A549 (cell line): ENCODE data around the gene XRN1. TPM values are rescaled to one million over a fixed set of nuclear protein-coding genes. Genes with fewer than 3 reads are reported as not detected.

Experiments
- ATAC-seq, 2 experiments: fragments of 200-7000 bp in 1 of 2; fragments of >200 bp in 1 of 2; cut with Nextera tagmentation in 1 of 2; cut with Tn5 transposase in 1 of 2; 3 replicates each; pipeline versions ENCODE4 v1.8.0 to v1.9.1; 2018 to 2020; ENCODE audit warnings: mild to moderate bottlenecking in 1 of 2, moderate library complexity in 1 of 2
- CTCF ChIA-PET: fragments of 300-600 bp; sonication (Branson Sonifier 250); formaldehyde crosslinking; extraction: SDS; loops from one replicate; lab custom pipeline; 2021; ENCODE audit warnings: antibody characterized with exemption, inconsistent platforms; lab: Yijun Ruan, JAX
- POLR2A ChIA-PET: fragments of 350-600 bp; formaldehyde crosslinking; extraction: SDS; loops from one replicate; lab custom pipeline; 2021; ENCODE audit warnings: antibody characterized with exemption, inconsistent platforms; lab: Yijun Ruan, JAX
- DNase-seq, 2 experiments: peaks; one replicate each; pipeline versions ENCODE4 v3.0.0 to v3.0.0-alpha.2; 2011 to 2016; ENCODE audit warnings: low read depth in 1 of 2, low spot score in 1 of 2
- FAIRE-seq: peaks from 2 replicates; lab custom pipeline; 2011; peaks lifted over from hg19 to GRCh38; lab: Jason Lieb, UNC
- H3K27ac ChIP-seq, 2 experiments: fragments of >200 bp; sonication (Bioruptor Twin); formaldehyde crosslinking; 3 replicates each; pipeline ENCODE4 v1.5.1; 2016 to 2017
- H3K4me1 ChIP-seq: fragments of >200 bp; sonication (Bioruptor Twin); formaldehyde crosslinking; 3 replicates; pipeline ENCODE4 v1.6.1; 2016
- H3K4me2 ChIP-seq: fragments of >200 bp; sonication (Bioruptor Twin); formaldehyde crosslinking; 3 replicates; pipeline ENCODE4 v1.6.1; 2016
- H3K4me3 ChIP-seq: fragments of >200 bp; sonication (Bioruptor Twin); formaldehyde crosslinking; 3 replicates; pipeline ENCODE4 v1.5.1; 2016
- H3K9me3 ChIP-seq: fragments of >200 bp; sonication (Bioruptor Twin); formaldehyde crosslinking; 3 replicates; pipeline ENCODE4 v1.6.1; 2016
- BHLHE40 ChIP-seq: IDR thresholded peaks from 2 replicates; pipeline ENCODE4 v1.6.1; 2012; ENCODE audit warnings: low read depth, low read length, inconsistent platforms
- CBX2 ChIP-seq: fragments of 200-600 bp; sonication (generic); IDR thresholded peaks from 2 replicates; pipeline ENCODE4 v1.6.1; 2016; ENCODE audit warnings: low read depth, mild to moderate bottlenecking, borderline replicate concordance
- CHD2 ChIP-seq: fragments of 150-350 bp; IDR thresholded peaks from 2 replicates; pipeline ENCODE4 v1.6.1; 2014; ENCODE audit warnings: low read length; ENCODE audit not compliant: partially characterized antibody
- ESRRA ChIP-seq: fragments of 150-350 bp; IDR thresholded peaks from 2 replicates; pipeline ENCODE4 v1.6.1; 2014; ENCODE audit warnings: mild to moderate bottlenecking, low read length, borderline replicate concordance
- FOSB ChIP-seq: fragments of 250-450 bp; sonication (Bioruptor Pico); IDR thresholded peaks from 2 replicates; pipeline ENCODE4 v1.5.0; 2020; ENCODE audit warnings: mild to moderate bottlenecking, moderate library complexity
- FOXS1 ChIP-seq: fragments of 250-450 bp; sonication (Bioruptor Pico); IDR thresholded peaks from 2 replicates; pipeline ENCODE4 v1.5.0; 2020; ENCODE audit warnings: mild to moderate bottlenecking, moderate library complexity
- GATA3 ChIP-seq: IDR thresholded peaks from 2 replicates; pipeline ENCODE4 v1.6.1; 2012; ENCODE audit warnings: borderline replicate concordance
- HDAC2 ChIP-seq: fragments of 200-600 bp; sonication (generic); IDR thresholded peaks from 2 replicates; pipeline ENCODE4 v1.6.1; 2016
- HEYL ChIP-seq: fragments of 250-450 bp; sonication (Bioruptor Pico); IDR thresholded peaks from 2 replicates; pipeline ENCODE4 v1.8.0; 2021; ENCODE audit warnings: mild to moderate bottlenecking, moderate library complexity
- HOXB13 ChIP-seq: fragments of 250-450 bp; sonication (Bioruptor Pico); IDR thresholded peaks from 2 replicates; pipeline ENCODE4 v1.5.0; 2020; ENCODE audit warnings: low read depth, mild to moderate bottlenecking, moderate library complexity
- JUN ChIP-seq, 2 experiments: fragments of >200 bp; sonication (Bioruptor Twin); formaldehyde crosslinking; IDR thresholded peaks; 2 replicates in 1 of 2; 3 replicates in 1 of 2; pipeline ENCODE4 v1.6.1; 2016 to 2017
- JUNB ChIP-seq: fragments of >200 bp; sonication (Bioruptor Twin); formaldehyde crosslinking; IDR thresholded peaks from 2 replicates; pipeline ENCODE4 v1.6.1; 2016
- KDM5A ChIP-seq: fragments of 200-600 bp; sonication (generic); IDR thresholded peaks from 2 replicates; pipeline ENCODE4 v1.6.1; 2016; ENCODE audit warnings: antibody characterized with exemption, mild to moderate bottlenecking
- MAFK ChIP-seq: fragments of 450-650 bp; IDR thresholded peaks from 2 replicates; pipeline ENCODE4 v1.6.1; 2014; ENCODE audit not compliant: partially characterized antibody
- MYC ChIP-seq: IDR thresholded peaks from 2 replicates; pipeline ENCODE4 v1.6.1; 2012; ENCODE audit warnings: mild to moderate bottlenecking, inconsistent platforms, low read length, improper control_type of control experiment, borderline replicate concordance
- NFE2L2 ChIP-seq: fragments of 150-350 bp; conservative IDR thresholded peaks from 2 replicates; pipeline ENCODE4 v1.6.1; 2014; ENCODE audit warnings: low read length
- PHF8 ChIP-seq: fragments of 200-600 bp; sonication (generic); IDR thresholded peaks from 2 replicates; pipeline ENCODE4 v1.6.1; 2016; ENCODE audit warnings: low read depth, mild to moderate bottlenecking, antibody characterized with exemption, moderate library complexity, borderline replicate concordance
- POLR2AphosphoS2 ChIP-seq: conservative IDR thresholded peaks from 2 replicates; pipeline ENCODE4 v1.6.1; 2012; ENCODE audit warnings: low read length, improper control_type of control experiment, inconsistent platforms
- RCOR1 ChIP-seq: fragments of 150-350 bp; IDR thresholded peaks from 2 replicates; pipeline ENCODE4 v1.6.1; 2014; ENCODE audit warnings: antibody characterized with exemption, low read length, low read depth
- RNF2 ChIP-seq: fragments of 200-600 bp; sonication (generic); IDR thresholded peaks from 2 replicates; pipeline ENCODE4 v1.6.1; 2016; ENCODE audit warnings: low read depth, mild to moderate bottlenecking, antibody characterized with exemption, moderate library complexity, borderline replicate concordance
- TFCP2L1 ChIP-seq: fragments of 250-450 bp; sonication (Bioruptor Pico); IDR thresholded peaks from 2 replicates; pipeline ENCODE4 v1.5.0; 2021; ENCODE audit warnings: mild to moderate bottlenecking
- ZNF302 ChIP-seq: fragments of 250-450 bp; sonication (Bioruptor Pico); IDR thresholded peaks from 2 replicates; pipeline ENCODE4 v1.9.0; 2021; ENCODE audit warnings: inconsistent platforms, mild to moderate bottlenecking, moderate library complexity
- ZSCAN20 ChIP-seq: fragments of 250-450 bp; sonication (Bioruptor Pico); IDR thresholded peaks from 2 replicates; pipeline ENCODE4 v1.8.0; 2022; ENCODE audit warnings: mild to moderate bottlenecking, moderate library complexity
- WGBS: methylation state at CpG from one replicate; pipeline ENCODE4 v1.1.6; 2017; ENCODE audit errors: missing lambda C conversion rate; 5-methylcytosine and 5-hydroxymethylcytosine counted together
- polyA plus RNA-seq, 4 experiments: library from polyadenylated mRNA; depleted of rRNA in 3 of 4; stranded (reverse); fragments of >200 nt; fragmentation: RNase III in 1 of 4; extraction: RNeasy Plus Mini Kit Qiagen cat#74134 plus additional on column Dnase treatment in 1 of 4; gene quantifications; 2 replicates in 3 of 4; 3 replicates in 1 of 4; pipeline ENCODE4 v1.2.3, GENCODE V29; 2011 to 2017
- TF ChIP-seq, protein P1 (sequence below): fragments of 250-450 bp; sonication (Bioruptor Pico); IDR thresholded peaks from 2 replicates; pipeline ENCODE4 v1.5.0; 2020; ENCODE audit warnings: low read depth, mild to moderate bottlenecking, moderate library complexity
- TF ChIP-seq, protein P2 (sequence below): fragments of >200 bp; sonication (Bioruptor Twin); formaldehyde crosslinking; IDR thresholded peaks from 3 replicates; pipeline ENCODE4 v1.6.1; 2016
- TF ChIP-seq, protein P3 (sequence below): fragments of 250-450 bp; sonication (Bioruptor Pico); IDR thresholded peaks from 2 replicates; pipeline ENCODE4 v1.5.0; 2021; ENCODE audit warnings: mild to moderate bottlenecking, moderate library complexity, borderline replicate concordance
- TF ChIP-seq, protein P4 (sequence below): fragments of 200-600 bp; sonication (generic); IDR thresholded peaks from 2 replicates; pipeline ENCODE4 v1.6.1; 2016; ENCODE audit warnings: antibody characterized with exemption, mild to moderate bottlenecking, moderate library complexity

Gene XRN1
- polyA plus RNA-seq, 2 of the 4 experiments (the other 2 are of a cell fraction): 4.2 to 22.6 TPM

DNA sequence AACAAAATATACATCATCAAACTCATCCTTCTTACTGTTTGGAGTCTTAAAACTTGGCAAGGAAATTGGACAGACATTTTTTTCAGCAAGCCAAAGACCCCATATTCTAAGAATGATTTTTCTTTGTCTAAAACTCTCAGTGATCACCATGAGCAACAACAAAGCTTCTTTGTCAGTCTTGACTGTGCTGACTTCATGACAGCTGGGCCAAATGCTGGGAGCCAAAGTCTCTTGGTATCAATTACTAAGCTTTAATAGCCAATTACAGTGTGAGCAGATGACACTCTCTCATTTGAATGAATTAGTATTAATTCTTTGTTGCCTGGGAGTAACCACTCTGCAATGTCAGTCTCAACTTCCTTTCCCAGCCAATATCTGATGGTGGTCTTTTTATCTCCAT lies 174.3 kb downstream of the XRN1 start:
- no peak for ATAC-seq
- FAIRE-seq: no peak
- no peak overlapping the region for H3K4me2 ChIP-seq
- DNase-seq: no peak
- no peak overlapping the region for H3K27ac ChIP-seq
- no peak overlapping the region for H3K4me3 ChIP-seq
- ChIA-PET POLR2A (no interaction called here), CTCF (interaction anchor here (0.7 to 1.5 kb wide), 3 partner anchors 9 to 148 kb away, joined by 3 read pairs; no protein-coding TSS in a partner anchor)
- H3K4me1 ChIP-seq: no peaks in the 10 kb centered on the region
- H3K9me3 ChIP-seq: 0 out of 3 replicates have a peak, but pooled peaks cover 2% of the 10 kb centered on the region
- no peak for TF ChIP-seq PHF8
- no peak for TF ChIP-seq ESRRA
- TF ChIP-seq, protein P1, sequence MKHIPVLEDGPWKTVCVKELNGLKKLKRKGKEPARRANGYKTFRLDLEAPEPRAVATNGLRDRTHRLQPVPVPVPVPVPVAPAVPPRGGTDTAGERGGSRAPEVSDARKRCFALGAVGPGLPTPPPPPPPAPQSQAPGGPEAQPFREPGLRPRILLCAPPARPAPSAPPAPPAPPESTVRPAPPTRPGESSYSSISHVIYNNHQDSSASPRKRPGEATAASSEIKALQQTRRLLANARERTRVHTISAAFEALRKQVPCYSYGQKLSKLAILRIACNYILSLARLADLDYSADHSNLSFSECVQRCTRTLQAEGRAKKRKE (CRISPR knock-in tag): no peak
- TF ChIP-seq MAFK: no peak
- TF ChIP-seq KDM5A: no peak
- TF ChIP-seq JUN (IDR thresholded peaks at IDR 0.05): no peak
- TF ChIP-seq CBX2: no peak
- TF ChIP-seq HEYL (CRISPR knock-in tag): no peak
- no peak for TF ChIP-seq HDAC2
- no peak for TF ChIP-seq RNF2
- TF ChIP-seq, protein P2, sequence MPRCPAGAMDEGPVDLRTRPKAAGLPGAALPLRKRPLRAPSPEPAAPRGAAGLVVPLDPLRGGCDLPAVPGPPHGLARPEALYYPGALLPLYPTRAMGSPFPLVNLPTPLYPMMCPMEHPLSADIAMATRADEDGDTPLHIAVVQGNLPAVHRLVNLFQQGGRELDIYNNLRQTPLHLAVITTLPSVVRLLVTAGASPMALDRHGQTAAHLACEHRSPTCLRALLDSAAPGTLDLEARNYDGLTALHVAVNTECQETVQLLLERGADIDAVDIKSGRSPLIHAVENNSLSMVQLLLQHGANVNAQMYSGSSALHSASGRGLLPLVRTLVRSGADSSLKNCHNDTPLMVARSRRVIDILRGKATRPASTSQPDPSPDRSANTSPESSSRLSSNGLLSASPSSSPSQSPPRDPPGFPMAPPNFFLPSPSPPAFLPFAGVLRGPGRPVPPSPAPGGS: no peak
- no peak for TF ChIP-seq FOXS1 (CRISPR knock-in tag)
- no peak for TF ChIP-seq FOSB

DNA sequence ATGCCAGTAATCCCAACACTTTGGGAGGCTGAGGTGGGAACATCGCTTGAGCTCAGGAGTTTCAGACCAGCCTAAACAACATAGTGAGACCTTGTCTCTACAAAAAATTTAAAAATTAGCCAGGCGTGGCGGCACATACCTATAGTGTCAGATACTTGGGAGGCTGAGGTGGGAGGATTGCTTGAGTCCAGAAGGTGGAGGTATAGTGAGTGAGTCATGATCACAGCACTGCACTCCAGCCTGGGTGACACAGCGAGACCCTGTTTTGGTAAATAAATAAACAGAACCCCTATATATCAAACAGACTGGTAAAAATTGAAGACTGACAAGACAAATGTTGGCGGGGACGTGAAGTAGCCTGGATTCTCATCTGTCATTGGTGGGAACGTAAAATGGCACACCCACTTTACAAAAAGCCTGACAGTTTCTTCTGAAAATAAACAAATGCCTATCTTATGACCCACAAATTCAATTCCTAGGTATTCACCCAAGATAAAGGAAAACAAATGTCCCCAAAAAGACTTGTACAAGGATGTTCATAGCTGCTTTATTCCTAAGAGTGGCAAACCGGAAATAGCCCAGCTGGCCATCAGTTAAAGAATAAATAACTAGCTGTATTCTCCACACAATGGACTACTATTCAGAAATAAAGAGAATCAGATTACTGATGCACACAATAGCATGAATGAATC lies 175.5 kb downstream of the XRN1 start:
- no peak overlapping the region for H3K4me2 ChIP-seq
- CTCF ChIA-PET: interaction anchor here (1.5 kb wide), 1 partner anchor 10 kb away, joined by 3 read pairs; no protein-coding TSS in a partner anchor
- POLR2A ChIA-PET: no interaction called here
- DNase-seq (no peak), ATAC-seq (no peak), FAIRE-seq (no peak)
- H3K27ac ChIP-seq: no peak overlapping the region
- TF ChIP-seq KDM5A: no peak
- TF ChIP-seq, protein P3, sequence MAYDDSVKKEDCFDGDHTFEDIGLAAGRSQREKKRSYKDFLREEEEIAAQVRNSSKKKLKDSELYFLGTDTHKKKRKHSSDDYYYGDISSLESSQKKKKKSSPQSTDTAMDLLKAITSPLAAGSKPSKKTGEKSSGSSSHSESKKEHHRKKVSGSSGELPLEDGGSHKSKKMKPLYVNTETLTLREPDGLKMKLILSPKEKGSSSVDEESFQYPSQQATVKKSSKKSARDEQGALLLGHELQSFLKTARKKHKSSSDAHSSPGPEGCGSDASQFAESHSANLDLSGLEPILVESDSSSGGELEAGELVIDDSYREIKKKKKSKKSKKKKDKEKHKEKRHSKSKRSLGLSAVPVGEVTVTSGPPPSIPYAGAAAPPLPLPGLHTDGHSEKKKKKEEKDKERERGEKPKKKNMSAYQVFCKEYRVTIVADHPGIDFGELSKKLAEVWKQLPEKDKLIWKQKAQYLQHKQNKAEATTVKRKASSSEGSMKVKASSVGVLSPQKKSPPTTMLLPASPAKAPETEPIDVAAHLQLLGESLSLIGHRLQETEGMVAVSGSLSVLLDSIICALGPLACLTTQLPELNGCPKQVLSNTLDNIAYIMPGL: no peak
- TF ChIP-seq CHD2: no peak
- no peak for TF ChIP-seq ZNF302 (CRISPR knock-in tag)
- no peak for TF ChIP-seq TFCP2L1 (CRISPR knock-in tag)
- no peak for TF ChIP-seq MYC
- TF ChIP-seq POLR2AphosphoS2: no peak
- TF ChIP-seq BHLHE40: no peak
- TF ChIP-seq PHF8: no peak
- no peak for TF ChIP-seq ZSCAN20 (CRISPR knock-in tag)
- TF ChIP-seq HOXB13 (CRISPR knock-in tag): no peak
- no peak for TF ChIP-seq RCOR1
- TF ChIP-seq, protein P4, sequence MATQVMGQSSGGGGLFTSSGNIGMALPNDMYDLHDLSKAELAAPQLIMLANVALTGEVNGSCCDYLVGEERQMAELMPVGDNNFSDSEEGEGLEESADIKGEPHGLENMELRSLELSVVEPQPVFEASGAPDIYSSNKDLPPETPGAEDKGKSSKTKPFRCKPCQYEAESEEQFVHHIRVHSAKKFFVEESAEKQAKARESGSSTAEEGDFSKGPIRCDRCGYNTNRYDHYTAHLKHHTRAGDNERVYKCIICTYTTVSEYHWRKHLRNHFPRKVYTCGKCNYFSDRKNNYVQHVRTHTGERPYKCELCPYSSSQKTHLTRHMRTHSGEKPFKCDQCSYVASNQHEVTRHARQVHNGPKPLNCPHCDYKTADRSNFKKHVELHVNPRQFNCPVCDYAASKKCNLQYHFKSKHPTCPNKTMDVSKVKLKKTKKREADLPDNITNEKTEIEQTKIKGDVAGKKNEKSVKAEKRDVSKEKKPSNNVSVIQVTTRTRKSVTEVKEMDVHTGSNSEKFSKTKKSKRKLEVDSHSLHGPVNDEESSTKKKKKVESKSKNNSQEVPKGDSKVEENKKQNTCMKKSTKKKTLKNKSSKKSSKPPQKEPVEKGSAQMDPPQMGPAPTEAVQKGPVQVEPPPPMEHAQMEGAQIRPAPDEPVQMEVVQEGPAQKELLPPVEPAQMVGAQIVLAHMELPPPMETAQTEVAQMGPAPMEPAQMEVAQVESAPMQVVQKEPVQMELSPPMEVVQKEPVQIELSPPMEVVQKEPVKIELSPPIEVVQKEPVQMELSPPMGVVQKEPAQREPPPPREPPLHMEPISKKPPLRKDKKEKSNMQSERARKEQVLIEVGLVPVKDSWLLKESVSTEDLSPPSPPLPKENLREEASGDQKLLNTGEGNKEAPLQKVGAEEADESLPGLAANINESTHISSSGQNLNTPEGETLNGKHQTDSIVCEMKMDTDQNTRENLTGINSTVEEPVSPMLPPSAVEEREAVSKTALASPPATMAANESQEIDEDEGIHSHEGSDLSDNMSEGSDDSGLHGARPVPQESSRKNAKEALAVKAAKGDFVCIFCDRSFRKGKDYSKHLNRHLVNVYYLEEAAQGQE: no peak
- TF ChIP-seq JUNB: no peak
- TF ChIP-seq, protein P2: no peak
- no peak for TF ChIP-seq NFE2L2
- TF ChIP-seq GATA3: no peak
- no peak for TF ChIP-seq FOSB
- 70% methylated on average over 8 of the region's 8 CpGs for WGBS
- no peak overlapping the region for H3K4me3 ChIP-seq
- H3K4me1 ChIP-seq: no peaks in the 10 kb centered on the region
- H3K9me3 ChIP-seq: 0 out of 3 replicates have a peak, but pooled peaks cover 2% of the 10 kb centered on the region
